Measurements from ENCODE around the gene GALNT10.
A peak's percentile ranks its signal among the peaks of the same experiment; 100 is the strongest.

Gene GALNT10

DNA sequence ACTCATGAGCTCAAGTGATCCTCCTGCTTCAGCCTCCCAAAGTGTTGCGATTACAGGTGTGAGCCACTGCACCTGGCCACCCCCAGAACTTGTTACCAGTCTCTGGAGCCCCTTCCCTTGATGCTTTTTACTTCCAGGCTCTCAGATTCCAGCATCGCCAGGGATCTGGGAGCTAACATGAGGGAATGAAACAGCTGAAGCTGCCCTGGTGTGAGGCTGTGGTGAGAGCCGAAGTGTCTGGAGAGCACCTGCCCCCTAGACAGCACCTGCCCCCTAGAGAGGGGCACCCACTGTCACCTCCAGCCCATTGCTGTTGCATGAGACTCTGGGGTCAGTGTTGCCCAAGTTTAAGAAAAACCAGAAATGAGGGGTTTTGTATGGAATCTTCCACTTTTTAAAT lies 131.0 kb downstream of the GALNT10 start:
- H3K4me2 ChIP-seq (ENCODE audit: insufficient read depth, low read length, poor library complexity, severe bottlenecking) = no peak overlapping the region

DNA sequence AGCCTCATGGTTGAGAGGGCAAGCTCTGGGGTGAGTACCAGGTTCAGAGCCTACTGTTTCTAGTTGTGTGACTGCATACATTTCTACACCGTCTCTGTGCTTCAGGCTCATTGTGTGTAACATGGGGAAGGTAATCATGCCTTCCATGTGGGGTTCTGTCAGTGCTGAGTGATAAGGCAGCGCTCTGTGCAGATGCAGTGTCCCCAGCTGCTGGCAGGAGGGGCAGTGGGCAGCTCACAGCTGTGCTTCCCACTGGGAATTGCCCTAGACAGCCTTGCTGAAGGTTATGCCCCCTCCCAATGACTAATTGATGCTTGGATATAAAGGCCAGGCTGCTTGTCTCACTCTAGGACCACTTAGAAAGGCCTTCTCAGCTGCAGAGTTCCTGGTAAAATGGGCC lies 133.5 kb downstream of the GALNT10 start:
- Histone ChIP-seq H2AFZ (ENCODE audit: low read length) (no peak overlapping the region), H3K14ac (ENCODE audit: low read length) (no peak overlapping the region), H3K23ac (ENCODE audit: low read depth, low read length, poor library complexity) (no peak overlapping the region), H3K4me2 (ENCODE audit: insufficient read depth, low read length, poor library complexity, severe bottlenecking) (no peak overlapping the region), H3K4me1 (ENCODE audit: control insufficient read depth in 2 of 2, insufficient read depth in 1 of 2, low read depth in 1 of 2, low read length in 2 of 2) (peaks cover 9 to 12% of the 10 kb centered on the region in 2 donors), H3K27me3 (ENCODE audit: control insufficient read depth in 3 of 3, insufficient read depth in 3 of 3, low read depth in 1 of 3, low read length in 3 of 3) (no peaks in the 10 kb centered on the region), H4K91ac (ENCODE audit: low read depth, low read length, poor library complexity) (no peak overlapping the region), H3K18ac (ENCODE audit: low read length) (peak overlapping the region; percentile 34), H2AK5ac (ENCODE audit: low read depth, low read length) (no peak overlapping the region), H2BK120ac (ENCODE audit: low read depth, low read length) (no peak overlapping the region), H3K36me3 (replicated peaks in 1 of 2; ENCODE audit: control insufficient read depth in 2 of 2, insufficient read depth in 2 of 2, low read length in 2 of 2) (no peaks in the 10 kb centered on the region), H4K8ac (ENCODE audit: low read depth, low read length) (peak overlapping the region; percentile 52), H3K9me3 (replicated peaks in 1 of 2; ENCODE audit: control insufficient read depth in 2 of 2, insufficient read depth in 1 of 2, low read depth in 1 of 2, low read length in 2 of 2) (no peaks in the 10 kb centered on the region), H3K4ac (ENCODE audit: low read length) (peak overlapping the region; percentile 76), H2BK15ac (ENCODE audit: low read length) (no peak overlapping the region), H3K9ac (ENCODE audit: low read depth, low read length, poor library complexity) (no peak overlapping the region), H3K79me1 (ENCODE audit: low read depth, low read length) (no peaks in the 10 kb centered on the region), H2BK5ac (ENCODE audit: low read length) (no peak overlapping the region), H3K4me3 (ENCODE audit: low read length in 2 of 2) (no peak overlapping the region), H3K27ac (replicated peaks; ENCODE audit: low read length) (no peak overlapping the region), H2BK12ac (ENCODE audit: low read length) (no peak overlapping the region)
- no peak for DNase-seq (ENCODE audit: low spot score)
- no CpG with 5 or more reads among the region's 2 CpGs for WGBS, 2 donors (ENCODE audit: extremely low coverage in 2 of 2, insufficient read length in 2 of 2, insufficient replicate concordance in 1 of 2)

More for the DNA sequence above, 131.0 kb downstream of the GALNT10 start:
- Histone ChIP-seq H3K79me1 (ENCODE audit: low read depth, low read length) (no peaks in the 10 kb centered on the region), H2AFZ (ENCODE audit: low read length) (no peak overlapping the region), H3K4me1 (ENCODE audit: control insufficient read depth in 2 of 2, insufficient read depth in 1 of 2, low read depth in 1 of 2, low read length in 2 of 2) (peaks cover 13% of the 10 kb centered on the region in 2 donors), H3K23ac (ENCODE audit: low read depth, low read length, poor library complexity) (no peak overlapping the region), H2AK5ac (ENCODE audit: low read depth, low read length) (no peak overlapping the region), H2BK120ac (ENCODE audit: low read depth, low read length) (no peak overlapping the region), H3K4me3 (ENCODE audit: low read length in 2 of 2) (no peak overlapping the region), H3K27ac (replicated peaks; ENCODE audit: low read length) (no peak overlapping the region), H3K9me3 (replicated peaks in 1 of 2; ENCODE audit: control insufficient read depth in 2 of 2, insufficient read depth in 1 of 2, low read depth in 1 of 2, low read length in 2 of 2) (no peaks in the 10 kb centered on the region), H4K91ac (ENCODE audit: low read depth, low read length, poor library complexity) (no peak overlapping the region), H2BK15ac (ENCODE audit: low read length) (no peak overlapping the region), H3K4ac (ENCODE audit: low read length) (no peak overlapping the region), H4K8ac (ENCODE audit: low read depth, low read length) (no peak overlapping the region), H2BK5ac (ENCODE audit: low read length) (no peak overlapping the region), H3K9ac (ENCODE audit: low read depth, low read length, poor library complexity) (no peak overlapping the region), H3K27me3 (ENCODE audit: control insufficient read depth in 3 of 3, insufficient read depth in 3 of 3, low read depth in 1 of 3, low read length in 3 of 3) (no peaks in the 10 kb centered on the region), H3K18ac (ENCODE audit: low read length) (no peak overlapping the region), H3K14ac (ENCODE audit: low read length) (no peak overlapping the region), H2BK12ac (ENCODE audit: low read length) (no peak overlapping the region), H3K36me3 (replicated peaks in 1 of 2; ENCODE audit: control insufficient read depth in 2 of 2, insufficient read depth in 2 of 2, low read length in 2 of 2) (no peaks in the 10 kb centered on the region)
- WGBS, 2 donors (ENCODE audit: extremely low coverage in 2 of 2, insufficient read length in 2 of 2, insufficient replicate concordance in 1 of 2) = no CpG with 5 or more reads among the region's 3 CpGs
- DNase-seq (ENCODE audit: low spot score) = no peak

DNA sequence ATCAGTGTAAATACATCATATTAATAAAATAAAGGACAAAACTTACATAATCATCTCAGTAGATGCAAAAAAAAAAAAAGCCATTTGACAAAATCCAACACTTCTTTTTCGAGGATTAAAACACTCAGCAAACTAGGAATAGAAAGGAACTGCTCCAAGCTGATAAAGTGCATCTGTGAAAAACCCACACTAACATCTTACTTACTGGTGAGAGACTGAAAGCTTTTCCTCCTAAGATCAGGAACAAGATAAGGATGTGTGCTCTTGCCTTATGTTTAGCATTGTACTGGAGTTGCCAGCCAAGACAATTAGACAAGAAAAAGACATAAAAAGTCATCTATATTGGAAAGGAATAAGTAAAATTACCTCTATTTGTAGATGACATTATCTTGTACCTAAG lies 135.0 kb downstream of the GALNT10 start:
- no peak overlapping the region for H2BK5ac ChIP-seq (ENCODE audit: low read length)
- H3K4ac ChIP-seq (ENCODE audit: low read length) = no peak overlapping the region
- no peaks in the 10 kb centered on the region for H3K9me3 ChIP-seq (replicated peaks in 1 of 2; ENCODE audit: control insufficient read depth in 2 of 2, insufficient read depth in 1 of 2, low read depth in 1 of 2, low read length in 2 of 2)
- no peak overlapping the region for H4K91ac ChIP-seq (ENCODE audit: low read depth, low read length, poor library complexity)
- H2AK5ac ChIP-seq (ENCODE audit: low read depth, low read length) = no peak overlapping the region
- H2BK12ac ChIP-seq (ENCODE audit: low read length) = no peak overlapping the region
- H3K9ac ChIP-seq (ENCODE audit: low read depth, low read length, poor library complexity) = no peak overlapping the region
- no peak overlapping the region for H3K27ac ChIP-seq (replicated peaks; ENCODE audit: low read length)
- peaks cover 0 to 7% of the 10 kb centered on the region in 2 donors for H3K36me3 ChIP-seq (replicated peaks in 1 of 2; ENCODE audit: control insufficient read depth in 2 of 2, insufficient read depth in 2 of 2, low read length in 2 of 2)
- H2BK15ac ChIP-seq (ENCODE audit: low read length) = no peak overlapping the region
- H4K8ac ChIP-seq (ENCODE audit: low read depth, low read length) = no peak overlapping the region
- H3K79me1 ChIP-seq (ENCODE audit: low read depth, low read length) = no peaks in the 10 kb centered on the region
- WGBS, 2 donors (ENCODE audit: extremely low coverage in 2 of 2, insufficient read length in 2 of 2, insufficient replicate concordance in 1 of 2) = no CpG with 5 or more reads among the region's 1 CpG
- no peak overlapping the region for H3K4me2 ChIP-seq (ENCODE audit: insufficient read depth, low read length, poor library complexity, severe bottlenecking)
- H2AFZ ChIP-seq (ENCODE audit: low read length) = no peak overlapping the region
- H3K23ac ChIP-seq (ENCODE audit: low read depth, low read length, poor library complexity) = no peak overlapping the region
- H3K14ac ChIP-seq (ENCODE audit: low read length) = no peak overlapping the region
- H3K27me3 ChIP-seq (ENCODE audit: control insufficient read depth in 3 of 3, insufficient read depth in 3 of 3, low read depth in 1 of 3, low read length in 3 of 3) = no peaks in the 10 kb centered on the region
- no peak overlapping the region for H3K18ac ChIP-seq (ENCODE audit: low read length)
- H2BK120ac ChIP-seq (ENCODE audit: low read depth, low read length) = no peak overlapping the region
- peaks cover 2 to 7% of the 10 kb centered on the region in 2 donors for H3K4me1 ChIP-seq (ENCODE audit: control insufficient read depth in 2 of 2, insufficient read depth in 1 of 2, low read depth in 1 of 2, low read length in 2 of 2)
- no peak overlapping the region for H3K4me3 ChIP-seq (ENCODE audit: low read length in 2 of 2)
- DNase-seq (ENCODE audit: low spot score) = no peak

GRCh38 chr5:154329062-154329461 lies 138.5 kb downstream of the GALNT10 start:
- no peak overlapping the region for H3K4me2 ChIP-seq (ENCODE audit: insufficient read depth, low read length, poor library complexity, severe bottlenecking)
- peaks cover 0 to 7% of the 10 kb centered on the region in 2 donors for H3K4me1 ChIP-seq (ENCODE audit: control insufficient read depth in 2 of 2, insufficient read depth in 1 of 2, low read depth in 1 of 2, low read length in 2 of 2)
- no peak overlapping the region for H2BK120ac ChIP-seq (ENCODE audit: low read depth, low read length)
- no peak overlapping the region for H2AK5ac ChIP-seq (ENCODE audit: low read depth, low read length)
- WGBS, 2 donors (ENCODE audit: extremely low coverage in 2 of 2, insufficient read length in 2 of 2, insufficient replicate concordance in 1 of 2) = no CpG with 5 or more reads among the region's 3 CpGs
- no peak overlapping the region for H2AFZ ChIP-seq (ENCODE audit: low read length)
- H3K27ac ChIP-seq (replicated peaks; ENCODE audit: low read length) = no peak overlapping the region
- no peak overlapping the region for H4K91ac ChIP-seq (ENCODE audit: low read depth, low read length, poor library complexity)
- no peak overlapping the region for H3K4ac ChIP-seq (ENCODE audit: low read length)
- no peaks in the 10 kb centered on the region for H3K79me1 ChIP-seq (ENCODE audit: low read depth, low read length)
- no peak overlapping the region for H2BK15ac ChIP-seq (ENCODE audit: low read length)
- H4K8ac ChIP-seq (ENCODE audit: low read depth, low read length) = no peak overlapping the region
- no peak overlapping the region for H3K18ac ChIP-seq (ENCODE audit: low read length)
- H3K27me3 ChIP-seq (ENCODE audit: control insufficient read depth in 3 of 3, insufficient read depth in 3 of 3, low read depth in 1 of 3, low read length in 3 of 3) = no peaks in the 10 kb centered on the region
- H3K14ac ChIP-seq (ENCODE audit: low read length) = no peak overlapping the region
- H2BK12ac ChIP-seq (ENCODE audit: low read length) = no peak overlapping the region
- DNase-seq (ENCODE audit: low spot score) = no peak
- H3K9me3 ChIP-seq (replicated peaks in 1 of 2; ENCODE audit: control insufficient read depth in 2 of 2, insufficient read depth in 1 of 2, low read depth in 1 of 2, low read length in 2 of 2) = no peaks in the 10 kb centered on the region
- no peak overlapping the region for H2BK5ac ChIP-seq (ENCODE audit: low read length)
- no peak overlapping the region for H3K4me3 ChIP-seq (ENCODE audit: low read length in 2 of 2)
- no peak overlapping the region for H3K9ac ChIP-seq (ENCODE audit: low read depth, low read length, poor library complexity)
- H3K36me3 ChIP-seq (replicated peaks in 1 of 2; ENCODE audit: control insufficient read depth in 2 of 2, insufficient read depth in 2 of 2, low read length in 2 of 2) = peaks cover 0 to 30% of the 10 kb centered on the region in 2 donors
- H3K23ac ChIP-seq (ENCODE audit: low read depth, low read length, poor library complexity) = no peak overlapping the region
